NCI-H146 treated with DMSO at 0.1 percent for 48 hours (cell line): ENCODE results near the gene SERPINB4.
"Not testable (repeated sequence)": the region's sequence is repeated elsewhere in the genome, so short reads cannot be mapped to it uniquely, and the experiment has no call there.

Experiments
- DNase-seq: peaks from one replicate; lab custom pipeline; 2025; ENCODE audit not compliant: unreplicated experiment; lab: John Stamatoyannopoulos, UW

Gene SERPINB4

GRCh38 chr18:63644142-63644541 is at the start of gene SERPINB4:
SERPINB4 (minus strand) TSS chr18:63644256; CDS start chr18:63643577, 679 bp downstream.
- not testable (repeated sequence) for DNase-seq

GRCh38 chr18:63689064-63689463 is 45.0 kb upstream of the SERPINB4 start:
- no peak for DNase-seq

- no peak for DNase-seq
Measured at GRCh38 chr18:63686871-63687270, 42.8 kb upstream of the SERPINB4 start.

- DNase-seq, result no peak
Measured at GRCh38 chr18:63684718-63685117, 40.7 kb upstream of the SERPINB4 start.

GRCh38 chr18:63683890-63684289 is 39.8 kb upstream of the SERPINB4 start:
- no peak for DNase-seq

GRCh38 chr18:63683152-63683551 is 39.1 kb upstream of the SERPINB4 start:
- no peak for DNase-seq

- no peak for DNase-seq
Measured at GRCh38 chr18:63681449-63682340, 37.6 kb upstream of the SERPINB4 start.

- no peak for DNase-seq
Measured at GRCh38 chr18:63679820-63680606, 36.0 kb upstream of the SERPINB4 start.

- DNase-seq, result no peak
Measured at GRCh38 chr18:63677500-63678225, 33.6 kb upstream of the SERPINB4 start.

GRCh38 chr18:63676526-63677323 is 32.7 kb upstream of the SERPINB4 start:
- no peak for DNase-seq

- DNase-seq, result no peak
Measured at GRCh38 chr18:63664571-63664970, 20.5 kb upstream of the SERPINB4 start.

- not testable (repeated sequence) for DNase-seq
Measured at GRCh38 chr18:63661750-63662149, 17.7 kb upstream of the SERPINB4 start, which contains the start of gene SERPINB3. SERPINB3 (minus strand) TSS chr18:63661893; CDS start chr18:63661216, 677 bp downstream.

GRCh38 chr18:63658920-63659319 is 14.9 kb upstream of the SERPINB4 start:
- not testable (repeated sequence) for DNase-seq

- not testable (repeated sequence) for DNase-seq
Measured at GRCh38 chr18:63650271-63650670, 6.2 kb upstream of the SERPINB4 start.

GRCh38 chr18:63648241-63648640 is 4.2 kb upstream of the SERPINB4 start:
- no peak for DNase-seq

GRCh38 chr18:63646936-63647335 is 2.9 kb upstream of the SERPINB4 start:
- DNase-seq, result no peak

GRCh38 chr18:63644694-63645093 is 638 bp upstream of the SERPINB4 start:
- not testable (repeated sequence) for DNase-seq

- DNase-seq, result not testable (repeated sequence)
Measured at GRCh38 chr18:63642668-63643356, 1.2 kb downstream of the SERPINB4 start.

GRCh38 chr18:63641157-63641680 is 2.8 kb downstream of the SERPINB4 start:
- not testable (repeated sequence) for DNase-seq
